Skin epidermis (tissue), 12 donors: ENCODE measurements around the gene RERE.
"Not testable (repeated sequence)": the region's sequence is repeated elsewhere in the genome, so short reads cannot be mapped to it uniquely, and the experiment has no call there.

Experiments
- H3K27ac ChIP-seq, 21 experiments: fragments of 200-600 bp; sonication (generic) in 11 of 21; one replicate each; pipeline ENCODE4 v1.5.0; 2020; ENCODE audit warnings: mild to moderate bottlenecking in 3 of 21, inconsistent platforms in 2 of 21, moderate library complexity in 2 of 21
- H3K4me3 ChIP-seq, 7 experiments: fragments of 200-600 bp; sonication (generic) in 2 of 7; one replicate each; pipeline ENCODE4 v1.5.0; 2020; ENCODE audit warnings: inconsistent platforms in 2 of 7, mild to moderate bottlenecking in 2 of 7, moderate library complexity in 1 of 7

The RERE gene

GRCh38 chr1:8518490-8518801, 299.0 kb downstream of the RERE start:
- H3K27ac ChIP-seq = peak overlapping the region in 5 of 21 experiments; percentile 10 to 73 (median 44)
- no peak overlapping the region for H3K4me3 ChIP-seq

- Histone ChIP-seq H3K27ac (peak overlapping the region in 8 of 21 experiments; percentile 7 to 73 (median 44)), H3K4me3 (no peak overlapping the region)
These were observed 299.6 kb downstream of the RERE start for GRCh38 chr1:8517661-8518489.

- peak overlapping the region in 5 of 21 experiments; percentile 33 to 54 (median 43) for H3K27ac ChIP-seq
These were observed 300.5 kb downstream of the RERE start for GRCh38 chr1:8516793-8517556.

GRCh38 chr1:8516278-8516777, 301.1 kb downstream of the RERE start:
- no peak overlapping the region for H3K4me3 ChIP-seq
- H3K27ac ChIP-seq = peak overlapping the region in 3 of 21 experiments; percentile 33 to 43 (median 40)

More at GRCh38 chr1:8516793-8517556, 300.5 kb downstream of the RERE start:
- H3K4me3 ChIP-seq = no peak overlapping the region

GRCh38 chr1:8512504-8512903, 304.9 kb downstream of the RERE start:
- Histone ChIP-seq H3K4me3 (no peak overlapping the region), H3K27ac (no peak overlapping the region)

GRCh38 chr1:8510041-8510823, 307.2 kb downstream of the RERE start:
- H3K4me3 ChIP-seq = no peak overlapping the region

GRCh38 chr1:8509579-8509978, 307.9 kb downstream of the RERE start:
- peak overlapping the region in 18 of 21 experiments; percentile 12 to 79 (median 58) for H3K27ac ChIP-seq
- H3K4me3 ChIP-seq = no peak overlapping the region

More at GRCh38 chr1:8510041-8510823, 307.2 kb downstream of the RERE start:
- H3K27ac ChIP-seq = peak overlapping the region in 19 of 21 experiments; percentile 12 to 79 (median 56)

GRCh38 chr1:8506995-8507615, 310.3 kb downstream of the RERE start:
- H3K27ac ChIP-seq = no peak overlapping the region
- no peak overlapping the region for H3K4me3 ChIP-seq

- Histone ChIP-seq H3K27ac (no peak overlapping the region), H3K4me3 (no peak overlapping the region)
These were observed 311.0 kb downstream of the RERE start for GRCh38 chr1:8506456-8506855.

- H3K27ac ChIP-seq = no peak overlapping the region
These were observed 313.6 kb downstream of the RERE start for GRCh38 chr1:8503842-8504241.

GRCh38 chr1:8502949-8503348, 314.5 kb downstream of the RERE start:
- not testable (repeated sequence) for H3K4me3 ChIP-seq, H3K27ac ChIP-seq

More at GRCh38 chr1:8503842-8504241, 313.6 kb downstream of the RERE start:
- H3K4me3 ChIP-seq = no peak overlapping the region

GRCh38 chr1:8497210-8497819, 320.1 kb downstream of the RERE start:
- H3K4me3 ChIP-seq = no peak overlapping the region
- H3K27ac ChIP-seq = peak overlapping the region in 6 of 21 experiments; percentile 13 to 62 (median 32)

- Histone ChIP-seq H3K4me3 (no peak overlapping the region), H3K27ac (peak overlapping the region in 4 of 21 experiments; percentile 17 to 49 (median 36))
These were observed 321.0 kb downstream of the RERE start for GRCh38 chr1:8496473-8496872.

- H3K27ac ChIP-seq = peak overlapping the region in 2 of 21 experiments; percentile 34 to 38
These were observed 321.5 kb downstream of the RERE start for GRCh38 chr1:8495928-8496401.

GRCh38 chr1:8494681-8495080, 322.8 kb downstream of the RERE start:
- H3K27ac ChIP-seq = no peak overlapping the region

More at GRCh38 chr1:8495928-8496401, 321.5 kb downstream of the RERE start:
- no peak overlapping the region for H3K4me3 ChIP-seq

GRCh38 chr1:8493916-8494540, 323.4 kb downstream of the RERE start:
- Histone ChIP-seq H3K27ac (no peak overlapping the region), H3K4me3 (no peak overlapping the region)

More at GRCh38 chr1:8494681-8495080, 322.8 kb downstream of the RERE start:
- H3K4me3 ChIP-seq = no peak overlapping the region

- no peak overlapping the region for H3K27ac ChIP-seq
- H3K4me3 ChIP-seq = no peak overlapping the region
These were observed 330.2 kb downstream of the RERE start for GRCh38 chr1:8487249-8487648.

- Histone ChIP-seq H3K4me3 (no peak overlapping the region), H3K27ac (no peak overlapping the region)
These were observed 331.4 kb downstream of the RERE start for GRCh38 chr1:8486047-8486446.
